HepG2 (cell line): ENCODE data around the gene FAM98A. TPM values are rescaled to one million over a fixed set of nuclear protein-coding genes. Genes with fewer than 3 reads are reported as not detected.

Experiments
- ATAC-seq: fragments of 200-7000 bp; cut with Tn5 transposase; 3 replicates; pipeline ENCODE4 v1.9.1; 2020; ENCODE audit warnings: mild to moderate bottlenecking, moderate library complexity
- BruUV-seq: library from RNA; stranded (reverse); fragments of 400-500 nt; replicated peaks from 2 replicates; lab custom pipeline; 2021; lab: Mats Ljungman, UMichigan
- CTCF ChIA-PET: fragments of 300-600 bp; formaldehyde crosslinking; extraction: SDS; loops from one replicate; lab custom pipeline; 2021; ENCODE audit warnings: low total read pairs, inconsistent platforms, low intra/inter-chr PET ratio; lab: Yijun Ruan, JAX
- POLR2A ChIA-PET: fragments of 350-600 bp; sonication (Branson Sonifier 250); formaldehyde crosslinking; loops from one replicate; lab custom pipeline; 2020; ENCODE audit warnings: antibody characterized with exemption, inconsistent platforms; lab: Yijun Ruan, JAX
- DNase-seq: peaks from one replicate; pipeline ENCODE4 v3.0.0-alpha.2; 2015; ENCODE audit warnings: low spot score
- FAIRE-seq: peaks from 3 replicates; lab custom pipeline; 2011; peaks lifted over from hg19 to GRCh38; lab: Jason Lieb, UNC
- H2AFZ ChIP-seq: one replicate; pipeline ENCODE4 v1.6.1; 2011; ENCODE audit warnings: low read length, inconsistent platforms
- H3K27ac ChIP-seq: fragments of 300-600 bp; 3 replicates; pipeline ENCODE4 v1.8.0; 2011; ENCODE audit warnings: mixed run types, mild to moderate bottlenecking, mixed read lengths, low read length, inconsistent platforms; ENCODE audit not compliant: insufficient read depth; ENCODE audit errors: extremely low read length
- H3K27me3 ChIP-seq, 2 experiments: fragments of 200-600 bp in 1 of 2; 2 replicates in 1 of 2; 3 replicates in 1 of 2; pipeline versions ENCODE4 v1.6.0 to v1.8.0; 2011; ENCODE audit warnings: low read length in 2 of 2, mild to moderate bottlenecking in 2 of 2, moderate library complexity in 2 of 2, inconsistent platforms in 1 of 2; ENCODE audit not compliant: insufficient read depth in 2 of 2, control insufficient read depth in 1 of 2
- H3K36me3 ChIP-seq, 2 experiments: fragments of 200-600 bp in 1 of 2; replicated peaks in 1 of 2; 2 replicates in 1 of 2; 3 replicates in 1 of 2; pipeline versions ENCODE4 v1.5.1 to v1.8.0; 2011; ENCODE audit warnings: low read length in 2 of 2, inconsistent platforms in 1 of 2; ENCODE audit not compliant: insufficient read depth in 2 of 2, control insufficient read depth in 1 of 2
- H3K4me1 ChIP-seq: 2 replicates; pipeline ENCODE4 v1.5.1; 2012; ENCODE audit warnings: low read length, inconsistent platforms; ENCODE audit not compliant: insufficient read depth
- H3K4me2 ChIP-seq: 2 replicates; pipeline ENCODE4 v1.6.0; 2011; ENCODE audit warnings: low read depth, low read length, inconsistent platforms
- H3K4me3 ChIP-seq, 3 experiments: fragments of 200-600 bp in 1 of 3; sonication (generic), shearing (Covaris generic) in 1 of 3; replicated peaks in 1 of 3; 2 replicates each; pipeline ENCODE4 v1.5.1; 2011 to 2016; ENCODE audit warnings: low read length in 3 of 3, inconsistent platforms in 2 of 3, low read depth in 2 of 3, mild to moderate bottlenecking in 2 of 3, control low read depth in 1 of 3, mixed read lengths in 1 of 3; ENCODE audit not compliant: insufficient read depth in 1 of 3
- H3K79me2 ChIP-seq: one replicate; pipeline ENCODE4 v1.6.1; 2011; ENCODE audit warnings: low read length, inconsistent platforms; ENCODE audit not compliant: insufficient read depth
- H3K9ac ChIP-seq: 2 replicates; pipeline ENCODE4 v1.6.0; 2011; ENCODE audit warnings: mild to moderate bottlenecking, low read depth, low read length, inconsistent platforms; ENCODE audit not compliant: insufficient read depth
- H3K9me3 ChIP-seq: 2 replicates; pipeline ENCODE4 v1.5.1; 2012; ENCODE audit warnings: mild to moderate bottlenecking, low read length
- H4K20me1 ChIP-seq: 2 replicates; pipeline ENCODE4 v1.6.0; 2011; ENCODE audit warnings: inconsistent platforms, mild to moderate bottlenecking, low read length, moderate library complexity; ENCODE audit not compliant: insufficient read depth
- ATRX ChIP-seq: sonication (generic); formaldehyde crosslinking; IDR thresholded peaks from 2 replicates; pipeline ENCODE4 v1.4.0; 2020; ENCODE audit warnings: missing genetic modification reagents, borderline replicate concordance
- FOXK2 ChIP-seq: fragments of 450-650 bp; IDR thresholded peaks from 2 replicates; pipeline ENCODE4 v1.6.1; 2016
- GABPA ChIP-seq, 2 experiments: IDR thresholded peaks; 2 replicates each; pipeline ENCODE4 v1.6.1; 2011 to 2016; ENCODE audit warnings: low read depth in 2 of 2, low read length in 1 of 2, missing biosample characterization in 1 of 2, missing genetic modification characterization in 1 of 2
- ISL2 ChIP-seq: sonication (generic); formaldehyde crosslinking; IDR thresholded peaks from 2 replicates; pipeline ENCODE4 v1.5.0; 2020; ENCODE audit warnings: missing genetic modification reagents
- JDP2 ChIP-seq: sonication (generic); formaldehyde crosslinking; IDR thresholded peaks from 2 replicates; pipeline ENCODE4 v1.8.1; 2022; ENCODE audit warnings: missing genetic modification reagents, borderline replicate concordance
- KLF12 ChIP-seq: sonication (generic); formaldehyde crosslinking; IDR thresholded peaks from 2 replicates; pipeline ENCODE4 v1.4.0; 2020; ENCODE audit warnings: missing genetic modification reagents, borderline replicate concordance
- SNAPC2 ChIP-seq: sonication (generic); formaldehyde crosslinking; IDR thresholded peaks from 2 replicates; pipeline ENCODE4 v1.8.1; 2022; ENCODE audit warnings: mild to moderate bottlenecking, missing genetic modification reagents
- SP1 ChIP-seq, 2 experiments: fragments of 450-650 bp in 1 of 2; sonication (generic) in 1 of 2; formaldehyde crosslinking in 1 of 2; IDR thresholded peaks; 2 replicates each; pipeline versions ENCODE4 v1.4.0 to v1.6.1; 2016 to 2020; ENCODE audit warnings: missing genetic modification reagents in 1 of 2
- SP2 ChIP-seq: sonication (generic); formaldehyde crosslinking; IDR thresholded peaks from 2 replicates; pipeline ENCODE4 v1.5.1; 2020; ENCODE audit warnings: mild to moderate bottlenecking, missing genetic modification reagents
- ZNF101 ChIP-seq: sonication (generic); formaldehyde crosslinking; IDR thresholded peaks from 2 replicates; pipeline ENCODE4 v1.4.0; 2020; ENCODE audit warnings: mild to moderate bottlenecking, low read depth, missing genetic modification reagents, borderline replicate concordance
- ZNF34 ChIP-seq: sonication (generic); formaldehyde crosslinking; IDR thresholded peaks from 2 replicates; pipeline ENCODE4 v1.4.0; 2020; ENCODE audit warnings: mild to moderate bottlenecking, missing genetic modification reagents, borderline replicate concordance
- ZNF660 ChIP-seq: sonication (generic); formaldehyde crosslinking; IDR thresholded peaks from 2 replicates; pipeline ENCODE4 v1.5.1; 2020; ENCODE audit warnings: mild to moderate bottlenecking, low read depth, missing genetic modification reagents, borderline replicate concordance
- ZSCAN20 ChIP-seq: sonication (generic); formaldehyde crosslinking; IDR thresholded peaks from 2 replicates; pipeline ENCODE4 v1.4.0; 2020; ENCODE audit warnings: missing genetic modification reagents, mild to moderate bottlenecking, borderline replicate concordance
- WGBS: methylation state at CpG from one replicate; pipeline ENCODE4 v1.1.6; 2017; ENCODE audit warnings: low lambda C conversion rate; 5-methylcytosine and 5-hydroxymethylcytosine counted together
- in situ Hi-C: cut with HindIII; loops from 2 replicates; pipeline ENCODE4 v1.10.0; 2017; ENCODE audit warnings: low pct_unique_long_range_greater_than_20kb; ENCODE audit not compliant: extremely low pct_ligation_motif_present
- intact Hi-C: fragments of 100-400 bp; cut with micrococcal nuclease; formaldehyde crosslinking; loops from one replicate; pipeline ENCODE4 v1.10.0; 2022; ENCODE audit not compliant: unreplicated experiment
- polyA plus RNA-seq, 8 experiments: library from polyadenylated mRNA; depleted of rRNA in 3 of 8; stranded (reverse) in 7 of 8; unstranded in 1 of 8; fragments of >200 nt; fragmentation: Illumina TruSeq in 4 of 8; extraction: Trizol in 4 of 8; gene quantifications; 2 replicates each; pipeline versions ENCODE4 v1.2.1 to v1.2.3, GENCODE V29; 2011 to 2016; ENCODE audit warnings: low read depth in 4 of 8, missing spikeins in 1 of 8, mixed read lengths in 1 of 8; ENCODE audit not compliant: insufficient read depth in 1 of 8
- total RNA-seq, 5 experiments: library from RNA; depleted of rRNA; stranded (reverse); fragments of >200 nt; fragmentation: Illumina TruSeq; extraction: Trizol; gene quantifications; 2 replicates each; pipeline ENCODE4 v1.2.3, GENCODE V29; 2016; ENCODE audit warnings: low read depth in 1 of 5
- TF ChIP-seq, protein P1 (sequence below): sonication (generic); formaldehyde crosslinking; IDR thresholded peaks from 2 replicates; pipeline ENCODE4 v1.4.0; 2020; ENCODE audit warnings: missing genetic modification reagents, borderline replicate concordance

Gene FAM98A
- total and polyA plus RNA-seq, 2 of the 13 experiments (the other 11 are each of a cell fraction or from before 2014, with no cell fraction given): 44.0 to 61.4 TPM

DNA sequence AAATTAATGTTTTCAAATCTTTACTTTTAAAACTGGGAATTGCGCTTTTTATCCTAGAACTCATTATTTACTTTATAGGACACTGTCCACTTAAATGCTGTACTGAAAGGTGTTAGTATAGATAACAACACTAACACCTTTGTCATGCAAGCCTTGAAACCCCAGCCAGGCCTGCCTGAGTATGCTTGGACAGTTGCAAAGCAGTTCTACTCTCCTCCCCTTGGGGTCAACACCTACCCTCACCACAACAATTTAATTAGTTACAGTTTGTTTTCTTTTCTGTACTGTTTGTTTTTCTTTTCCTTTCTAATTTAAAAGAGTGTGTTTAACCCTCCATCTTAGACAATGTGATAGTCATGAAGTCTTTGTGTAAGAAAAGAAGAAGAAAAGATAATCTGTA lies 18.9 kb upstream of the FAM98A start (continued):
- TF ChIP-seq GABPA (IDR thresholded peaks at IDR 0.05; ENCODE audit: low read depth, low read length): no peak
- TF ChIP-seq GABPA (CRISPR knock-in tag; IDR thresholded peaks at IDR 0.05; ENCODE audit: low read depth): no peak
- no peak for TF ChIP-seq ISL2
- no peak for TF ChIP-seq SP1 (IDR thresholded peaks at IDR 0.05)
- no peak for TF ChIP-seq SP1 (CRISPR knock-in tag; IDR thresholded peaks at IDR 0.05)
- TF ChIP-seq SP2: no peak
- TF ChIP-seq JDP2: no peak
- no peak for TF ChIP-seq ZNF101
- no peak for TF ChIP-seq SNAPC2 (CRISPR knock-in tag)
- no peak for TF ChIP-seq ZNF34 (CRISPR knock-in tag)
- no peak for TF ChIP-seq KLF12 (CRISPR knock-in tag)
- TF ChIP-seq ZSCAN20: no peak
- TF ChIP-seq ATRX (CRISPR knock-in tag): no peak
- TF ChIP-seq, all 625 proteins: peak for 0

DNA sequence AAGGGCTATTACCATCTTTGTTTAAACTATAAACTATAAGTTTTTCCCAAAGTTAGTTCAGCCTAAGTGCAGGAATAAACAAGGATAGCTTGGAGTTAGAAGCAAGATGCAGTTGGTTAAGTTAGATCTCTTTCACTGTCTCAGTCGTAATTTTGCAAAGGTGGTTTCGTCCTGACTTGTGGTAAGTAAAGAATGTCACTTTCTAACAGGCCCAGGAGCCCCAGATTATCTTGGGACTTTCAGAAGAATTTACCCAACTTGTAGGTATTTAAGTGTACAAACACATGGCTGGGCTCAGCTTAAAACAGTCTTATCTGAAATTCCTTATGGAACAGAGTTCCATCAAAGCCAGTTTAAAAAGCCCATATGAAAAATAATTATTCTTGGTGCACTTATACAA lies 18.3 kb upstream of the FAM98A start:
- peaks cover 40% of the 10 kb centered on the region for H3K9me3 ChIP-seq
- POLR2A ChIA-PET: no interaction called here
- in situ Hi-C loops (no loop called here), intact Hi-C loops (no loop called here)
- H3K4me1 ChIP-seq: no peaks in the 10 kb centered on the region
- 5% methylated on average over 2 of the region's 2 CpGs for WGBS
- no peaks in the 10 kb centered on the region for H4K20me1 ChIP-seq
- FAIRE-seq (no peak), ATAC-seq (no peak), DNase-seq (no peak)
- no peak overlapping the region for H3K4me2 ChIP-seq
- no peaks in the 10 kb centered on the region for H3K36me3 ChIP-seq
- H3K4me3 ChIP-seq: no peak overlapping the region
- no peaks in the 10 kb centered on the region for H3K27me3 ChIP-seq
- no TSS peak for BruUV-seq
- TF ChIP-seq, protein P1, sequence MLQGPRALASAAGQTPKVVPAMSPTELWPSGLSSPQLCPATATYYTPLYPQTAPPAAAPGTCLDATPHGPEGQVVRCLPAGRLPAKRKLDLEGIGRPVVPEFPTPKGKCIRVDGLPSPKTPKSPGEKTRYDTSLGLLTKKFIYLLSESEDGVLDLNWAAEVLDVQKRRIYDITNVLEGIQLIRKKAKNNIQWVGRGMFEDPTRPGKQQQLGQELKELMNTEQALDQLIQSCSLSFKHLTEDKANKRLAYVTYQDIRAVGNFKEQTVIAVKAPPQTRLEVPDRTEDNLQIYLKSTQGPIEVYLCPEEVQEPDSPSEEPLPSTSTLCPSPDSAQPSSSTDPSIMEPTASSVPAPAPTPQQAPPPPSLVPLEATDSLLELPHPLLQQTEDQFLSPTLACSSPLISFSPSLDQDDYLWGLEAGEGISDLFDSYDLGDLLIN (CRISPR knock-in tag): no peak
- TF ChIP-seq SP1 (IDR thresholded peaks at IDR 0.05) (no peak), SP1 (CRISPR knock-in tag; IDR thresholded peaks at IDR 0.05) (no peak), FOXK2 (no peak), ZNF660 (CRISPR knock-in tag) (no peak)
- CTCF ChIA-PET: no interaction called here
- H3K79me2 ChIP-seq: no peaks in the 10 kb centered on the region
- no peak overlapping the region for H2AFZ ChIP-seq
- H3K9ac ChIP-seq: no peak overlapping the region
- no peak overlapping the region for H3K27ac ChIP-seq
